GM21360 (cell line): ENCODE data around the gene PHF2.
"Not testable (repeated sequence)": the region's sequence is repeated elsewhere in the genome, so short reads cannot be mapped to it uniquely, and the experiment has no call there.

Source experiments
- ATAC-seq: cut with Tn5 transposase; IDR thresholded peaks from one replicate; pipeline ENCODE4 v1.9.1; 2021; ENCODE audit warnings: mild to moderate bottlenecking, moderate library complexity; ENCODE audit not compliant: unreplicated experiment

Gene PHF2

DNA sequence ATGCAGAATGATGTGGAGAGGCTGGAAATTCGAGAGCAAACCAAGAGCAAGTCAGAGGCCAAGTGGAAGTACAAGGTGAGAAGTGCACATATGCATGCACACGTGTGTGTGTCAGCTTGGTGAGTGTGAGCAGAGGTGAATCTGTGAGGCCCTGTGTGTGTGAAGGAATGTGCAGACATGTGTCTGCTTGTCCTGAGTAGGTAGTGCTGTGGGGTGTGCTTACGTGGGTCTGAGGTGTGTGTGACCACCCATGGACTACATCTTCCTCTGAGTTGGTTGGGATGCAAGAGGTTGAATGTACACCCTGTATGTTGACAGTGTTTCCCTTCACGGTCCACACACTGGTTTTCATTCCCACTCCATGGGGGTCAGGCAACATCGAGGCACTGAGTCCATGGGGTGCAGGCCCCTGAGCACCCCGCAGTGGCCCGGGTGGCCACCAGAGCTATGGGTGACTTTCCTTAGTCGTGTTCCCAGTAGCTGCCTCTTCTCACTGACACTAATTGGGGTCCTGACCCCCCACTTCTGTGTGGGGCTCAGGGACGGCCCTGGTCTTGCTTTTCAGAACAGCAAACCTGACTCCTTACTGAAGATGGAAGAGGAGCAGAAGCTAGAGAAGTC is 86.7 kb downstream of the PHF2 start:
- ATAC-seq = no peak

DNA sequence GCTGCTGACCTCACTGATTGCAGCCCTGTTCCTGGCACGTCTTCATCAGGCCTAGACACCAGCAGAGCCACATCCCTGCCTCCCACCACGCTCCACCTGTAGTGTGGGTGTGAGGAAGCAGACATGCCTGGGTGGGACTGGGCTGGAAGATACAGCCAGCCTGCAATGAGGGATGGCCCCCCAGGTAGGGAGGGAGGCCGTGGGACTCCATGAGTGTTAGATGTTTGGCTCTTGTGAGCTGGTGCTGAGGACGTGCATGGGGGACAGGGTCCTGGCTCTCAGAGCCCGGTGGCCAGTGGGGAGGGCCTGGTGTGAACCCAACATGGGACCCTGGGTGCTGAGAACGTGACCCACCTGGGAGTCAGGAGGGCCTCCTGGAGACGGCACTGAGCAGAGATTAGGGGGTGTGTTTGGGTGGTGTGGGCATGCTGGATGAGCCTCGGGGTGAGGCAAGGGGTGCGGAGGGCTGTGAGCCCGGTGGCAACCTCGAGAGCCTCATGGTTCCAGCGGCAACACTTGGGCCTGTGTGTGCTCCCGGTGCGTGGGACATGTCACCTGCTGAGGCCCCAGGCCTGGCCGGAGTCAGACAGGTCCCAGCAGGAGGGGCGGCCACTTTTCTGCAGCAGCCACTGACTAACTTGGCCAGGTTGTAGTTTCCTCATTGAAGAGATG is 87.6 kb downstream of the PHF2 start:
- no peak for ATAC-seq

DNA sequence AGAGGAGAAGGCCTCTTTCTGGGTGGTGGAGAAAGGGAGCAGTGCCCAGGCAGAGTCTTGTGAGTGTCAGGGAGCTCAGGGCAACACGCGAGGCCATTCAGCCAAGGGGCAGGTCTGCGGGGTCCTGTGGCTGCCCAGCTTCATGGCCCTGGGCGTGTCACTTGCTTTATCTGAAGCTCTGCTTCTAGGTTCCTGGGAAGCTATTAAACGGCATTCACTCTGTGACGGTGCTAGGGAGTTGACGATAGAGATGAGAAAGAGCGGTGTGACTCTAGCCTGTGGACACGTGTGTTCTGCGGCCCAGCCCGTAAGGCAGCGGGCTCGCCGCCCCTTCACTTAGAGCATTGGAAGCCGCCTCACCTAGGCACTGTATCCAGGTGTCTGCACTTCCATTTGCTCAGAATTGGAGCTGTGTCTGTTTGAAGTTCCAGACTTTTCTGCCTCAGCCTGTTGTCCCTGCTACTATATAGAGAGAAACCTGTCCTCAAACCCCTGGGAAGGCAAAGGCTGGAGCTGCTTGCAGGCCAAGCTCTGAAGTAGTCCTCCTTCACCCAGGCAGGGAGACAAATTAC is 88.3 kb downstream of the PHF2 start:
- no peak for ATAC-seq

DNA sequence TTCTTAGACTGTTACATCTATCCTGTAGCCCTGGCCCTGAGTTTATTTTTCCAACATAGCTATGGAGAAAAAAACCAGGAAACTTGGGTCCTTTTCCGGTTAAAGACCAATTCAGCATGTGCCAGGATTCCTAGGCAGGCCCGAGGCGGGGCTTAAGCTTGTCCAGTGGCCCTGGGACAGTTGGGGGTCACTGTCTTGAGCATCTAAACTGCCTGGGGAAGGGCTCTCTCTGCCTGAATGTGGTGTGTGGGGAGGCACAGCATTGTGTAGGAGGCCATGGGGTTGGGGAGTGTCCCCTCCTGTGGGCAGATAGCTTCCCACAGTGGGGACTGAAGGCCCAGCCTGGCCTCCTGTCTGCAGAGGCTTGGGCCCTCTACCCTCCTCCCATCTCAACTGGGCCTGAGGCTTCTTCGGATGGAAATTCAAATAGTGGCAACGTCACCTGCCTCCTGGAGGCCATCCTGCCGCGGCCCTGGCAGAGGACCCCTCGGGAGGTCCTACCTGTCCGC is 88.8 kb downstream of the PHF2 start:
- ATAC-seq = no peak

DNA sequence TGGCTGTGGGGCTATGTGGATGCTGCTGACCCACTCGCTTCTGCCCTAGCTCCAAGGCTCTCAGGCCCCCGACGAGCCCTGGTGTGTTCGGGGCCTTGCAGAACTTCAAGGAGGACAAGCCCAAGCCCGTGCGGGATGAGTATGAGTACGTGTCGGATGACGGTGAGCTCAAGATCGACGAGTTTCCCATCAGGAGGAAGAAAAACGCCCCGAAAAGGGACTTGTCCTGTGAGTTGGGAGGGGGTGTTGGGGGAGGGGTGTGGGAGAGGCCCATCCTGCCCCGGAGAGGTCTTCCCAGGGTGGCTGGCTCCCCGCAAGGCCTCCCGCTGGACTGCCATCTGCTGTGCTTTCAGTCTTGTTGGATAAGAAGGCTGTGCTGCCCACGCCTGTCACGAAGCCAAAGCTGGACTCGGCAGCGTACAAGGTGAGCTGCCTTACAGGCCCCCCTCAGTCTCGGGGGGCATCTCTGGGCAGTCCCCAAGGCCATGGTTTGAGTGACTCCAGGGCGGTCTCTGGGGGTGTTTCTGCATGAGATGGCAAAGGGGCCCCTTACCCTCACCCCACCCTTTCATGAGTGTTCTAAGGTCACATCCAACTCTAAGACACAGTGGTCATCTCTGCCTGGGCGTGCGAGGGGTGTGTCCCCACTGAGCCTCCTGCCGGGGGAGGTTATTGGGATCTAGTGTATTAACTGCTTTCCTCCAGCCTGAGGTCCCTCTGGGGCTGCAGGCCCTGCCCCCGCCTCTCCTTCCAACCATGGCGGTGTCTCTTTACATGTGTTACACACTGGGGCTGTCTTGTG is 89.5 kb downstream of the PHF2 start:
- ATAC-seq = no peak

DNA sequence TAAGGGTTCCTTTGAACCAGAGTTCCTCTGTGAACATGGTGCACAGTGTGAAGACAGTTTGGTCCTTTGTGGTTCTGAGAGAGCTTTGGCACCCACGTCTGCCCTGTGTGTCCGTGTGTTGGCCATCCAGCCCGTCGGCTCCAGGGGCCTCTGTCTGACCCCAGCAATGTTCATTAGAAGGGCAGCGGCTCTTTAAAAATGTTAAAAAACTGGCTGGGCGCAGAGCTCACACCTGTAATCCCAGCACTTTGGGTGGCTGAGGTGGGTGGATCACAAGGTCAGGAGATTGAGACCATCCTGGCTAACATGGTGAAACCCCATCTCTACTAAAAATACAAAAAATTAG is 90.0 kb downstream of the PHF2 start:
- not testable (repeated sequence) for ATAC-seq

DNA sequence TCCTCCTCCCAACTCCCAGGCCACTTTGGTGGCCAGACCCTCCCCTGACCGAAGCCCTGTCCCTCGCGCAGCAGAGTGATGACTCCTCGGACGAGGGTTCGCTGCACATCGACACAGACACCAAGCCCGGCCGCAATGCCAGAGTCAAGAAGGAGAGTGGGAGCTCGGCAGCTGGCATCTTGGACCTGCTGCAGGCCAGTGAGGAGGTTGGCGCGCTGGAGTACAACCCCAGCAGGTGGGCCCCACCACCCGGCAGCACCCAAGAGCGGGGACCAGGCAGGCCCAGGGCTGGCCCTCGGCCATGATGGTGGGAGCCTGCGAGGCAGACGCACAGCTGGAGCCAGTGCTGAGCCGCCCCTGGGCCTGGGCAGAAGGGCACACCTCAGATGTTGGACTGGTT is 90.6 kb downstream of the PHF2 start:
- ATAC-seq = no peak

DNA sequence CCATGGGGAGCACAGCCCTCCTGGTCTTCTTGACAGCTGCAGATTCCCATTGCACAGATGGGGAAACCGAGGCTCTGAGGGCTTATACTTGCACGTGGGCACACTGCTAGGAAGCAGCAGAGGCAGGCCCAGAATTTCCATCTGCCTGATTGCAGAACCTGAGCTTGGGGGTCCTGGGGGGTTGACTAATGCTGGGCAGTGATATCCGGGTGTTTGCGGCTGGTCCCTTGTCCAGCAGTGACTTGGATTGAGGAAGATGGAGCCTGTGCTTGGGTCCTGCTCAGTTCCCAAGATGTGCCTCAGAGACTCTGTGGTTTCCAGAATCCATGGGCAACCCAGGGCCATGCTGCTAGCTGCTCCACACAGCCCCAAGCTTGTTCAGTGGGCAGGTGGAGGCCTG is 91.2 kb downstream of the PHF2 start:
- no peak for ATAC-seq

DNA sequence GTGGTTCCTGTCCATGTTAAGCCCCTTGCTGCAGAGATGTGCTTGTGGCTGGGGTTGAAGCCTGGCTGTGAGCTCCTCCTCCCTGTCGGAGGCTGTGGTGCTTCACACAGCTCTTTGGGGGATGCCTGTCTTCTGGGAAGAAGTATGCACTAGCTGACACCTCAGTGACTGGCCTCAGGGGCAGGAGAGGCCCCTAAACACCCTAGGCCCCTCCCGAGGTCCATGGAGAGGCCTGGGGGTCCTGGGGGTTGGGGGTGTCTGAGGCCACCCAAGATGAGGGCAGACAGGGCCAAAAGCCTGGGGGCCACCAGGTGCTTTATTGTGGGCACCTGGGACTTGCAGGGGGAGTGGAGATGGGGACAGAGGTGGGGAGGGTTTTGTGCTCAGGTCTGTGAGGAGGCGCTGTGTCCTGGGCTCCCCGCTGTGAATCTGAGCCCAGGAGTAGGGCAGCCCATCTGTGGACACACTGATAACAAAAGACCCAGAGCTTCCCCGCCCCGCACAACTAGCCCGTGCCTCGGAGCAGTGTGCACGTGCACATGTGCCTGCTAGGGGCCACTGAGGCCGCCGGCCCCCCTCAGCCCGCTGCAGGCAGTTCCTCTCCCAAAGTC is 92.0 kb downstream of the PHF2 start:
- no peak for ATAC-seq

DNA sequence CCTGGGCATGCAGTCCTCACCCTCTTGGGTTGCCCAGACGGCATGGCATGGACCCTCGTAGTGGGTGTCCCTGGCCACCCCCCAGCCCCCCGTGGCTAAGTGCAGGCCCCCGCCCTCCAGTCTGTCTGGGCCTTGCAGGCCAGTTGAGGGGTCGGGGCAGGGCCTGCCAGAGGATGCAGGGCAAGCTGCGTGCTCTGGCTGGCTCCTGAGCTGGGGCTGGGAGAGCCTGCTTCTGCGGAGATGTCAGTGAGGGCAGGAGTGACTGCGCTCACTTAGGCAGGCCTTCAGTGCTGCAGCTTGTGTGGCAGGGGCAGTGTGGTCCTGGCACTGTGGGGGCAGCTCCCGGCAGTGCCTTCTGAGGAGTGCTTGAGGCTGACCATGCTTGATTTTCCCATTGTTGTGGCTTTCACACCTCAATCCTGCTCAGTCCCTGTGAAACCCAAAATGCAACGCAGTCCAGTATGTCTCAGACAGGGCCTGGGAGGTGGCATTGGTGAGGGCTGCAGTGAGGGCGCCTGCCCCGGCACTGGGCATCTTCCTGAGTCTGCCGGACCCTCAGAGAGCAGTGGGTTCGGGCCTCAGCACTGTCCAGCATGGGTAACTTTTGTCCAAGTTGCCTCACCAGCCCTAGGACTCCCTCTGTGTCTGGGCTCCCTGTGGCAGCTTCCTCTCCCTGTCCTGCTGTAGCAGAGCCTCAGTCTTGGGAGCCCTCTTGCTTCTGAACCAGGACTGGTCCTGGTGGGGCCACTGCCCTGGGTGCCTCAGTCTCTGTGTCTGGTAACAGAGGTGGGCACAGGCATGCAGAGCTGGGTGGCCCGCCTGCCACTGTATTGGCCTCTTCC is 93.0 kb downstream of the PHF2 start:
- ATAC-seq = no peak

DNA sequence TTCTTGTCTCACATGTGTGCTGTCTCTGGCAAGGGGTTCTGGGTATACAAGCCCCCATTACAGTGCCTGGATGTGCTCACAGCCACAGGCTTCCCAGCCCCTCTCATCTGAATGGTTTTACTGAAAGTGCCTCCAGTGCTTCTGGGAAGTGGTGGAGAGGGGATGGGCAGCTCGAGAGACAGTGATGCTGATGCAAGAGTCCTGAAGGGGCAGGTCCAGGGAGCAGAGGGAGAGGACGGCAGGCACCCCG is 93.5 kb downstream of the PHF2 start:
- ATAC-seq = no peak

DNA sequence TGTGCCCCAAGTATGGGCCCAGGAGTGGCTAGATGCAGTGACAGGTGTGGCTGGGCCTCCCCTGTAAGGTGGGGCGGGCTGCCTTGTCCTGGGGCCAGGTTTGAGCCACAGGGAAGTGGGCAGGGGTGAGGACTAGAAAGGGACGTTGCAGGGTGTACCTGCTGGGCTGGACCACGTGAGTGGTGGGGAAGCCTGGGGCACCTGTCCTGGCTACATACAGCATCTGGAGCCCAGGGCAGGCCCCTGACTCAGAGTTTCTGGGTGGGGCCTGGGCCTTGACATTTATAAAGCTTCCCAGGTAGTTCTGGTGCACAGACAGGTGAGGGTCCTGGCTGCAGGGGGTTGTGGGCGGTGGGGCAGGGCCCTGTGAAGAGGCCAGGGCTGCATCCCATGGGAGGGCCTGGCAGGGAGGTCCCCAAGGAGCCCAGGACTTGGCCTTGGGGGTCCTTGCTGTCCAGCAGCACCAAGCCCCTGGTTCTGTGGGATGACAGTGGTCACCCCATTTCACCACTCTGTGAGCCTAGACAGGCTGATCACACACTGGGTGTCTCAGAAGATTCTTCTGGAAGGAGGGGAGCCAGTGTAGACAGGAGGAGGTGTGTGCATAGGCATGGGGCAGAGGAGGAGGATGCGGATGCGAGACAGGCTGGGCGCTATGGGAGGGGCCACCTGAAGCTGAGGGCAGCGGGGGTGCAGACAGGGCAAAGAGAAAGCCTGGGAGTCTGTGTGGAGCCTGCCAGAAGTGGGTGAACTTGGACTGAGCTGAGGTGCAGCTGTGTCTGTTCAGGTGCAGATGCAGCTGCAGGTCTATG is 94.0 kb downstream of the PHF2 start:
- no peak for ATAC-seq

DNA sequence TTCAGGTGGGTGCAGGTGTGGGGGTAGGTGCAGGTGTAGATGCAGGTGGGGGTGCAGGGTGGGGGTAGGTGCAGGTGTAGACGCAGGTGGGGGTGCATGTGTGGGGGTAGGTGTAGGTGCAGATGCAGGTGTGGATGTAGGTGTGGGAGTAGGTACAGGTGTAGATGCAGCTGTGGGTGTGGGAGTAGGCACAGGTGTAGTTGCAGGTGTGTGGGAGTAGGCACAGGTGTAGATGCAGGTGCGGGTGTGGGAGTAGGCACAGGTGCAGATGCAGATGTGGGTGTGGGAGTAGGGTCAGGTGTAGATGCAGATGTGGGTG is 94.6 kb downstream of the PHF2 start:
- ATAC-seq = no peak

DNA sequence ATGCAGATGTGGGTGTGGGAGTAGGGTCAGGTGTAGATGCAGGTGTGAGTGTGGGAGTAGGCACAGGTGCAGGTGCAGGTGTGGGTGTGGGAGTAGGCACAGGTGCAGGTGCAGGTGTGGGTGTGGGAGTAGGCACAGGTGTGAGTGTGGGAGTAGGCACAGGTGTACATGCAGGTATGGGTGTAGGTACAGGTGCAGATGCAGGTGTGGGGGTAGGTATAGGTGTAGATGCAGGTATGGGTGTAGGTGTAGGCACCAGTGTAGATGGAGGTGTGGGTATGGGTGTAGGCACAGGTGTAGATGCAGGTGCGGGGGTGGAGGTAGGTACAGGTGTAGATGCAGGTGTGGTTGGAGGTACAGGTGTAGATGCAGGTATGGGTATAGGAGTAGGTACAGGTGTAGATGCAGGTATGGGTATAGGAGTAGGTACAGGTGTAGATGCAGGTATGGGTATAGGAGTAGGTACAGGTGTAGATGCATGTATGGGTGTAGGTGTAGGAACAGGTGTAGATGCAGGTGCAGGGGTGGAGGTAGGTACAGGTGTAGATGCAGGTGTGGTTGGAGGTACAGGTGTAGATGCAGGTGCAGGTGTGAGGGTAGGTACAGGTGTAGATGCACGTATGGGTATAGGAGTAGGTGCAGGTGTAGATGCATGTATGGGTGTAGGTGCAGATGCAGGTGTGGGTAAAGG is 96.1 kb downstream of the PHF2 start:
- not testable (repeated sequence) for ATAC-seq

DNA sequence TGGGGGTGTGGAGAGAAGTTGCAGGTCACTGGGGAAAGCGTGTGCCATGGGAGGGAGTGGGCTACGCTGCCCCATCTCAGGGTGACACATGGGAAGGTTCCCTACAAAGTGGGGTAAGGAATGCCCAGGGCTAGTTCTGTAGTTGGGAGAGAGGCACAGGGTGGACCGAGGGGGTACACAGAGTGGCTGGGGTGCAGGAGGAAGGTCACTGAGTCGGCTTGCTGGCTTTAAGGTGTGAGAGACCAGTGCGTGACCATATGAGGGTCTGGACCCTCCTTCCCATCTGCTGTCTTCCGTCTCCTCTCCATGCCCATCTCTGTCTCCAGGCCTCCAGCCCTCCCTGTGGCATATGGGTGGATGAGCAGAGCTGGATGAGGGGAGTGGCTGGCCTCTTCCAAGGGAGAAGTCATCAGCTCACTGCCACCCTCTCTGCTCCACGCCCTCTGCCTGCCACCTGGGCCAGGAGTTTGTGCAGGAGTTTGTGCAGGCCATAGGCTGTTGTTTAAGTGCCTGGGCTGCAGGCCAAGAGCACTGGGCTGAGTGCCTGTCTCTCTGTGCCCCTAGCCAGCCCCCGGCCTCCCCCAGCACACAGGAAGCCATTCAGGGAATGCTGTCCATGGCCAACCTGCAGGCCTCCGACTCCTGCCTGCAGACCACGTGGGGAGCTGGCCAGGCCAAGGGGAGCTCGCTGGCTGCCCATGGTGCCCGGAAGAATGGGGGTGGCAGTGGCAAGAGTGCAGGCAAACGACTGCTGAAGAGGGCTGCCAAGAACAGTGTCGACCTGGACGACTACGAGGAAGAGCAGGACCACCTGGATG is 96.8 kb downstream of the PHF2 start:
- ATAC-seq = no peak

DNA sequence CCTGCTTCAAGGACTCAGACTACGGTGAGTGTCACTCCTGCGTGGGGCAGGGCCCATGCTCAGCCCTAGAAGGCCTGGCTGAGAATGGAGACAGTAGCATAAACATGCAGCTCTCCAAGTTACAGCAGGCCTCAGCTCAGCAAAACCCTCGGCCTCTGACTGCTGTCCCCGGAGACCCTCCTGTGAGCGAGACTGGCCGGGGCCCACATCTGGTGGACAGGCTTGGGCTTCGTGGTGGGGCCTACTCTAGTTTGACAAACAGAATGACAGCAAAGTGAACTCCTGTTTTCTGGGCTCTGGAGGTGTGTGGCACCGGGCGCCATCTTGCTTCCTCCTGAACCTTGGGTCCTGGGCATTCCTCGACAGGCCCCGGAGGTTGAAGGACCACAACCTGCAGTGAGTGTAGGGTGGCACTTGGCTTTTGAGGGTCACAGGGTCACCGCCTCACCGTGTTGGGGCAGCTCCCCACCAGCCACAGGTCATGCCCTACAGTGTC is 97.5 kb downstream of the PHF2 start:
- ATAC-seq = no peak

DNA sequence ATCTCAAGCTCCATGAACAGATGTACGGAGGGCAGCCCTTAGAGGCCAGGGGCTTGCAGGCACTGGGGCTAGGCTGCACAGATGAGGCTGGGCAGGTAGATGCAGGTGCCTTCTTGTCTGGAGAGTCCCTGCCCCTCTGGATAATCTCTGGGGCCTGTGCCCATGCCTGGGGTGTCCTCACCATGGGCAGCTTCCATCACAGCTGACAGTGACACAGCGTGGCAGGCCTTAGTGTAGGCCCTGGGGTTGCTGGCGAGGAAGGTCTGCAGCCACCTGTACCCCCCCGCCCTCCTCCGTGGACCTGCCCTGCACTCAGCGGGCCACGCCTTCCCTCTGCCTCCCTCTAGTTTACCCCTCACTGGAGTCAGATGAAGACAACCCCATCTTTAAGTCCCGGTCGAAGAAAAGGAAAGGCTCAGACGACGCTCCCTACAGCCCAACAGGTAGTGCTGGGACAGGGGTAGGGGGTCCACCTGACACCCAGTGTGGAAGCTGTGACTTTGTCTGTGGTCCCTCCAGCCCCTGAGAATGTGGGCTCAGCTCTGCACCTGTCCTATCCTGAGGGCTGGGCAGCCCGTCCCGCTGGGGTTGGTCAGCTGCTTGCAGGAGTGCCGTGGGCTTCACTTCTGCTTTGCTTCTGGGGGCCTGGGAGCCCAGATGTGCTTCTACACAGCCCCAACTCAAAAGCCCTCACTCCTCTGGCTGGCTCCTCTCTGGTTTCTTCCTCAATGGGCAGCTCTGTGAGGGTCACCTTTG is 98.4 kb downstream of the PHF2 start:
- no peak for ATAC-seq
